GM19455 (cell line): ENCODE measurements around the gene MYL11.
A peak's percentile ranks its signal among the peaks of the same experiment; 100 is the strongest.

Experiments used
- ATAC-seq: cut with Tn5 transposase; IDR thresholded peaks from one replicate; pipeline ENCODE4 v1.9.1; 2021; ENCODE audit not compliant: unreplicated experiment

Gene MYL11

GRCh38 chr16:30369938-30370455, 4.6 kb upstream of the MYL11 start:
- ATAC-seq, result peak; percentile 7

- peak; percentile 84 for ATAC-seq
These were observed 4.0 kb upstream of the MYL11 start, which contains the start of gene TBC1D10B for GRCh38 chr16:30370456-30371247. TBC1D10B (minus strand) TSS chr16:30370494; CDS start chr16:30370183, 311 bp downstream.

GRCh38 chr16:30371248-30371816, 3.3 kb upstream of the MYL11 start:
- no peak for ATAC-seq

GRCh38 chr16:30372038-30372712, 2.4 kb upstream of the MYL11 start:
- ATAC-seq, result no peak

- no peak for ATAC-seq
These were observed 1.9 kb upstream of the MYL11 start for GRCh38 chr16:30372725-30373124.

- ATAC-seq, result no peak
These were observed 1.3 kb downstream of the MYL11 start for GRCh38 chr16:30375864-30376263.

GRCh38 chr16:30376461-30376902, 1.9 kb downstream of the MYL11 start:
- no peak for ATAC-seq

- peak; percentile 2 for ATAC-seq
These were observed 2.6 kb downstream of the MYL11 start for GRCh38 chr16:30377050-30377811.

GRCh38 chr16:30377812-30378235, 3.2 kb downstream of the MYL11 start:
- peak; percentile 32 for ATAC-seq

- ATAC-seq, result peak; percentile 71
These were observed 3.9 kb downstream of the MYL11 start for GRCh38 chr16:30378236-30379157.

GRCh38 chr16:30379158-30379783, 4.7 kb downstream of the MYL11 start:
- ATAC-seq, result no peak

- no peak for ATAC-seq
These were observed 5.6 kb downstream of the MYL11 start for GRCh38 chr16:30380072-30380802.

- ATAC-seq, result no peak
These were observed 6.2 kb downstream of the MYL11 start for GRCh38 chr16:30380803-30381208.

GRCh38 chr16:30381291-30382041, 6.9 kb downstream of the MYL11 start:
- ATAC-seq, result no peak

- ATAC-seq, result no peak
These were observed 7.7 kb downstream of the MYL11 start, which contains the start of gene SEPTIN1 for GRCh38 chr16:30382111-30382881. SEPTIN1 (minus strand) TSS chr16:30382561; CDS start chr16:30382542, 19 bp downstream.

- ATAC-seq, result no peak
These were observed 8.9 kb downstream of the MYL11 start for GRCh38 chr16:30383521-30383920.

GRCh38 chr16:30394592-30395154, 20.1 kb downstream of the MYL11 start:
- no peak for ATAC-seq
